ENCODE measurements around the gene STRAP. TPM values are rescaled to one million over a fixed set of nuclear protein-coding genes. Genes with fewer than 3 reads are reported as not detected.

Gene STRAP
- total and polyA plus RNA-seq, 2 of the 13 experiments (the other 11 are each of a cell fraction or from before 2014, with no cell fraction given) = 66.9 to 118 TPM

GRCh38 chr12:15882118-15882971 is at the start of gene STRAP (continued):
- TF ChIP-seq, protein P1, sequence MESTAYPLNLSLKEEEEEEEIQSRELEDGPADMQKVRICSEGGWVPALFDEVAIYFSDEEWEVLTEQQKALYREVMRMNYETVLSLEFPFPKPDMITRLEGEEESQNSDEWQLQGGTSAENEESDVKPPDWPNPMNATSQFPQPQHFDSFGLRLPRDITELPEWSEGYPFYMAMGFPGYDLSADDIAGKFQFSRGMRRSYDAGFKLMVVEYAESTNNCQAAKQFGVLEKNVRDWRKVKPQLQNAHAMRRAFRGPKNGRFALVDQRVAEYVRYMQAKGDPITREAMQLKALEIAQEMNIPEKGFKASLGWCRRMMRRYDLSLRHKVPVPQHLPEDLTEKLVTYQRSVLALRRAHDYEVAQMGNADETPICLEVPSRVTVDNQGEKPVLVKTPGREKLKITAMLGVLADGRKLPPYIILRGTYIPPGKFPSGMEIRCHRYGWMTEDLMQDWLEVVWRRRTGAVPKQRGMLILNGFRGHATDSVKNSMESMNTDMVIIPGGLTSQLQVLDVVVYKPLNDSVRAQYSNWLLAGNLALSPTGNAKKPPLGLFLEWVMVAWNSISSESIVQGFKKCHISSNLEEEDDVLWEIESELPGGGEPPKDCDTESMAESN (CRISPR knock-in tag; conservative IDR thresholded peaks at IDR 0.05) = no peak; the same call in 1 of the 2 replicates
- TF ChIP-seq BORCS8-MEF2B (CRISPR knock-in tag; IDR thresholded peaks at IDR 0.05) = peak; percentile 83
- no peak for TF ChIP-seq PPARG (CRISPR knock-in tag; conservative IDR thresholded peaks at IDR 0.05)
- TF ChIP-seq ZNF776 (CRISPR knock-in tag; IDR thresholded peaks at IDR 0.05) = peak; percentile 91
- no peak for TF ChIP-seq ZNF549 (CRISPR knock-in tag; IDR thresholded peaks at IDR 0.05)
- TF ChIP-seq HNRNPUL1 (IDR thresholded peaks at IDR 0.05; ENCODE audit: low read depth, low read length) = no peak
- no peak for TF ChIP-seq SMARCC2 (IDR thresholded peaks at IDR 0.05)
- TF ChIP-seq, protein P2, sequence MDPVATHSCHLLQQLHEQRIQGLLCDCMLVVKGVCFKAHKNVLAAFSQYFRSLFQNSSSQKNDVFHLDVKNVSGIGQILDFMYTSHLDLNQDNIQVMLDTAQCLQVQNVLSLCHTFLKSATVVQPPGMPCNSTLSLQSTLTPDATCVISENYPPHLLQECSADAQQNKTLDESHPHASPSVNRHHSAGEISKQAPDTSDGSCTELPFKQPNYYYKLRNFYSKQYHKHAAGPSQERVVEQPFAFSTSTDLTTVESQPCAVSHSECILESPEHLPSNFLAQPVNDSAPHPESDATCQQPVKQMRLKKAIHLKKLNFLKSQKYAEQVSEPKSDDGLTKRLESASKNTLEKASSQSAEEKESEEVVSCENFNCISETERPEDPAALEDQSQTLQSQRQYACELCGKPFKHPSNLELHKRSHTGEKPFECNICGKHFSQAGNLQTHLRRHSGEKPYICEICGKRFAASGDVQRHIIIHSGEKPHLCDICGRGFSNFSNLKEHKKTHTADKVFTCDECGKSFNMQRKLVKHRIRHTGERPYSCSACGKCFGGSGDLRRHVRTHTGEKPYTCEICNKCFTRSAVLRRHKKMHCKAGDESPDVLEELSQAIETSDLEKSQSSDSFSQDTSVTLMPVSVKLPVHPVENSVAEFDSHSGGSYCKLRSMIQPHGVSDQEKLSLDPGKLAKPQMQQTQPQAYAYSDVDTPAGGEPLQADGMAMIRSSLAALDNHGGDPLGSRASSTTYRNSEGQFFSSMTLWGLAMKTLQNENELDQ (CRISPR knock-in tag; IDR thresholded peaks at IDR 0.05; ENCODE audit: borderline replicate concordance) = no peak
- peak; percentile 92 for TF ChIP-seq ZFY (CRISPR knock-in tag; IDR thresholded peaks at IDR 0.05)
- TF ChIP-seq RBAK (CRISPR knock-in tag; IDR thresholded peaks at IDR 0.05) = no peak
- peak; percentile 86 for TF ChIP-seq DR1 (CRISPR knock-in tag; IDR thresholded peaks at IDR 0.05)
- no peak for TF ChIP-seq E2F5 (CRISPR knock-in tag; conservative IDR thresholded peaks at IDR 0.05)
- TF ChIP-seq MAF1 (CRISPR knock-in tag; IDR thresholded peaks at IDR 0.05; ENCODE audit: borderline replicate concordance) = no peak
- TF ChIP-seq, protein P3, sequence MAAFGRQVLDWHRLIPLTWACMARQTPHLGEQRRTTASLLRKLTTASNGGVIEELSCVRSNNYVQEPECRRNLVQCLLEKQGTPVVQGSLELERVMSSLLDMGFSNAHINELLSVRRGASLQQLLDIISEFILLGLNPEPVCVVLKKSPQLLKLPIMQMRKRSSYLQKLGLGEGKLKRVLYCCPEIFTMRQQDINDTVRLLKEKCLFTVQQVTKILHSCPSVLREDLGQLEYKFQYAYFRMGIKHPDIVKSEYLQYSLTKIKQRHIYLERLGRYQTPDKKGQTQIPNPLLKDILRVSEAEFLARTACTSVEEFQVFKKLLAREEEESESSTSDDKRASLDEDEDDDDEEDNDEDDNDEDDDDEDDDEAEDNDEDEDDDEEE (CRISPR knock-in tag; IDR thresholded peaks at IDR 0.05) = 0 out of 2 replicates have a peak, but pooled peaks have one; percentile 52
- no peak for TF ChIP-seq CENPX (CRISPR knock-in tag; IDR thresholded peaks at IDR 0.05)
- TF ChIP-seq ZNF234 (CRISPR knock-in tag; conservative IDR thresholded peaks at IDR 0.05) = 0 out of 2 replicates have a peak, but pooled peaks have one; percentile 47
- TF ChIP-seq ZNF777 (CRISPR knock-in tag; IDR thresholded peaks at IDR 0.05) = peak; percentile 88
- no peak for TF ChIP-seq PAF1 (CRISPR knock-in tag; IDR thresholded peaks at IDR 0.05)
- no peak for TF ChIP-seq TAF15 (IDR thresholded peaks at IDR 0.05; ENCODE audit: low read depth, low read length, poor library complexity, severe bottlenecking)
- no peak; the same call in 1 of the 2 replicates for TF ChIP-seq TMF1 (CRISPR knock-in tag; IDR thresholded peaks at IDR 0.05; ENCODE audit: low read depth)
- peak; percentile 80; the same call in 1 of the 2 replicates for TF ChIP-seq HOXD1 (CRISPR knock-in tag; IDR thresholded peaks at IDR 0.05)

All from HepG2 (cell line).